Esophagus (tissue), 2 donors: ENCODE data around the gene TENM4. TPM values are rescaled to one million over a fixed set of nuclear protein-coding genes. Genes with fewer than 3 reads are reported as not detected.

Source experiments
- H3K27ac ChIP-seq, 2 donors: one replicate each; pipeline ENCODE4 v1.5.1; 2013; ENCODE audit warnings: low read depth in 2 of 2, mild to moderate bottlenecking in 2 of 2, inconsistent platforms in 1 of 2, low read length in 1 of 2, moderate library complexity in 1 of 2
- H3K27me3 ChIP-seq, 2 donors: one replicate each; pipeline ENCODE4 v1.6.1; 2013; ENCODE audit warnings: low read length in 2 of 2, control low read depth in 1 of 2, mild to moderate bottlenecking in 1 of 2; ENCODE audit not compliant: insufficient read depth in 2 of 2, control insufficient read depth in 1 of 2
- H3K36me3 ChIP-seq, 2 donors: one replicate each; pipeline ENCODE4 v1.6.1; 2013; ENCODE audit warnings: low read length in 1 of 2; ENCODE audit not compliant: control insufficient read depth in 2 of 2, insufficient read depth in 2 of 2
- H3K4me1 ChIP-seq, 2 donors: one replicate each; pipeline ENCODE4 v1.6.1; 2013; ENCODE audit warnings: low read length in 1 of 2; ENCODE audit not compliant: control insufficient read depth in 2 of 2, insufficient read depth in 2 of 2
- H3K4me3 ChIP-seq, 2 donors: one replicate each; pipeline ENCODE4 v1.5.1; 2013; ENCODE audit warnings: low read length in 2 of 2, mild to moderate bottlenecking in 2 of 2, low read depth in 1 of 2, moderate library complexity in 1 of 2
- H3K9me3 ChIP-seq, 2 donors: one replicate each; pipeline ENCODE4 v1.6.1; 2013; ENCODE audit warnings: mild to moderate bottlenecking in 2 of 2, low read depth in 1 of 2, low read length in 1 of 2, moderate library complexity in 1 of 2; ENCODE audit not compliant: control insufficient read depth in 2 of 2, insufficient read depth in 1 of 2
- WGBS, 2 donors: extraction: QIAGEN DNeasy Blood & Tissue Kit; methylation state at CpG; one replicate each; pipeline ENCODE4 v1.1.7; 2013; 5-methylcytosine and 5-hydroxymethylcytosine counted together
- polyA plus RNA-seq, 2 donors: library from polyadenylated mRNA; stranded (reverse); fragments of 200-250 nt; gene quantifications; one replicate each; pipeline ENCODE4 v1.2.3, GENCODE V29; 2013
- donor health status: healthy with polysubstance abuse.
- donor health status: Bipolar disorder and iron deficiency.

The TENM4 gene
- polyA plus RNA-seq, 2 donors, result 1.3 to 4.1 TPM

GRCh38 chr11:78878631-78879030 lies 562.2 kb downstream of the TENM4 start:
- H3K4me3 ChIP-seq, result no peak overlapping the region
- WGBS, 2 donors, result 69 to 70% methylated on average over 2 of the region's 2 CpGs
- no peaks in the 10 kb centered on the region for H3K27me3 ChIP-seq
- H3K4me1 ChIP-seq, result no peaks in the 10 kb centered on the region
- H3K36me3 ChIP-seq, result no peaks in the 10 kb centered on the region
- H3K9me3 ChIP-seq, result peaks cover 0 to 4% of the 10 kb centered on the region in 2 donors
- H3K27ac ChIP-seq, result no peak overlapping the region

GRCh38 chr11:78876676-78877075 lies 564.2 kb downstream of the TENM4 start:
- no peaks in the 10 kb centered on the region for H3K27me3 ChIP-seq
- 49 to 59% methylated on average over 3 of the region's 3 CpGs for WGBS, 2 donors
- no peak overlapping the region for H3K27ac ChIP-seq
- no peak overlapping the region for H3K4me3 ChIP-seq
- no peaks in the 10 kb centered on the region for H3K36me3 ChIP-seq
- peaks cover 0 to 4% of the 10 kb centered on the region in 2 donors for H3K9me3 ChIP-seq
- H3K4me1 ChIP-seq, result no peaks in the 10 kb centered on the region

DNA sequence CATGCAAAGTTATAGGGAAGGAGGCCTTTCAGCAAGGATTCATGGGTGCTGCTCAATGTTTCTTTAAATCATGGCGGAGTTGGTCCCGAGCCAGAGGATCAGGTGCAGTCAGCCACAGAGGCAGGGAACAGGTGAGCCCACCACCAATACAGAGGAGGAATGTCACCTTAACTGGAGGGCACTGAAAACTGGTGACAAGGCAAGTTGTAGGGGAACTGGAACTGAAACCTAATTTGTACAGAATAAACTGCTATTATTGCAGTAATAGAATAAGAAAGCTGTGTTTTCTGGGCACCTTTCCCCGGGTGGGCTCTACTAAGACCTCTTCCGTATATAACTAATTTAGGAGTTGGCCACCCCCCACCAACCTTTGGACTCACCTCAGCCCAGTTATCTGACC lies 570.2 kb downstream of the TENM4 start:
- Histone ChIP-seq H3K4me3 (no peak overlapping the region), H3K27ac (no peak overlapping the region), H3K27me3 (no peaks in the 10 kb centered on the region), H3K4me1 (no peaks in the 10 kb centered on the region), H3K9me3 (no peaks in the 10 kb centered on the region), H3K36me3 (no peaks in the 10 kb centered on the region)
- 81 to 86% methylated on average over 4 of the region's 4 CpGs for WGBS, 2 donors

- Histone ChIP-seq H3K27ac (no peak overlapping the region), H3K9me3 (no peaks in the 10 kb centered on the region), H3K27me3 (no peaks in the 10 kb centered on the region), H3K36me3 (no peaks in the 10 kb centered on the region), H3K4me3 (no peak overlapping the region), H3K4me1 (no peaks in the 10 kb centered on the region)
- WGBS, 2 donors, result 46 to 51% methylated on average over 3 of the region's 3 CpGs
Observed at GRCh38 chr11:78869293-78869692, 571.5 kb downstream of the TENM4 start.

DNA sequence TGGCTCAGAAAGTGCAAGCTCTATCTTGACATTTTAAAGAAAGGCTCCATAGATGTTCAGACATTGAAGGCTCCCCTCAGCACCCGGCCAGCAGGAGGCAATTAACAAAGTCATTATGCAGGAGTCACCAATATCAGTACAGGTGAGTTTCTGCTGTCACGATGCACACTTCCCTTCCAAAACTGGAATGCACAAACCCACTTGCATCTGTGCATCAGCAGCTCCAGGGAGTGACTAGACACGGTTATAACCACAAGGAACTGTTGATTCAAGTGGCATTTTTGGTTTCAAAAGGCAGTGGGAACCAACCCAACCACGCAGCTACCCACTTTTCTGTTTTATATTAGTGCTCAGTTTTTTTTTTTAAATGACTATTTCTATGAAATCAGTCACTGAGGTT lies 572.3 kb downstream of the TENM4 start:
- Histone ChIP-seq H3K4me1 (no peaks in the 10 kb centered on the region), H3K9me3 (no peaks in the 10 kb centered on the region)
- 54 to 55% methylated on average over 4 of the region's 4 CpGs for WGBS, 2 donors

GRCh38 chr11:78860720-78861422 lies 580.0 kb downstream of the TENM4 start:
- Histone ChIP-seq H3K4me3 (no peak overlapping the region), H3K27ac (no peak overlapping the region)
- 78 to 81% methylated on average over 5 of the region's 5 CpGs for WGBS, 2 donors

More for the DNA sequence above, 572.3 kb downstream of the TENM4 start:
- Histone ChIP-seq H3K27me3 (no peaks in the 10 kb centered on the region), H3K4me3 (no peak overlapping the region), H3K36me3 (no peaks in the 10 kb centered on the region), H3K27ac (no peak overlapping the region)

DNA sequence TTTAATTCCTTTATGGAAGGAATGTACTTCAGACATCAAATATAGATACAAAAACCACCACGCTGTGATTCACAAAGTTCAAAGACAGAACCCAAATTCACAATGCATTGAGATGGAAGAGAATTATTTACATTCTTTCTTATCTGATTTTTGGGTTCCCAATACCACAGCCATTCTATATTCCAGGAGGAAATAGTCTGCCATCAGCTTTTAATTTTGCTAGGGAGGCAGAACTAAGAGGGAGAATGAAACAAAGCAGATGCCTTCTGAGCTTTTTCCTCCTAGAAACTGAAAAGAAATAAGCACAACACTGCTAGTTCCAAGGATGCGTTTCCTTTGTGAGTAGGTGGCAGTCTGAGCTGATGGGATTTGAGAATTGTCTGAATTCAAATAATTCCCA lies 583.1 kb downstream of the TENM4 start:
- Histone ChIP-seq H3K36me3 (no peaks in the 10 kb centered on the region), H3K4me3 (no peak overlapping the region), H3K27me3 (no peaks in the 10 kb centered on the region), H3K27ac (no peak overlapping the region), H3K9me3 (no peaks in the 10 kb centered on the region), H3K4me1 (no peaks in the 10 kb centered on the region)
- 81 to 82% methylated on average over 2 of the region's 2 CpGs for WGBS, 2 donors

More at GRCh38 chr11:78860720-78861422, 580.0 kb downstream of the TENM4 start:
- no peaks in the 10 kb centered on the region for H3K36me3 ChIP-seq
- no peaks in the 10 kb centered on the region for H3K9me3 ChIP-seq
- H3K27me3 ChIP-seq, result no peaks in the 10 kb centered on the region
- H3K4me1 ChIP-seq, result no peaks in the 10 kb centered on the region

DNA sequence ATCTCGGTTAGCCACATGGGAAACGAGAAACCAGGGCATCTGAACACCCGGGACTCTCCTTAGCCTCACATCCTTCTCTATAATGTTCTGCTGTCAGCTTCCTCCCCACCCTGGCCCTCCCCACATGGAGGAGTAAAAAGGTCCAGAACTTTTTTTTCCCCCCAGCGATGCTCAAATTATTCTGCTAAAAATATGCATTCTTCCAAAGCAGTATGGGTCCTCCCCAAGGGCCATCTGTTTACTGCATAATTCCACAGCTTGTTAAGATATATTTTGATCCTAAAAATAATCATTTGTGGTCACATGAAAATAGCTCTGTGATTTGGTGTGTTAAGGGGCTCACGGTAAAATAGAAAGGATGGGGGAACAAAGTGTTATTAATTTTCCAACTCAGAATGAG lies 584.6 kb downstream of the TENM4 start:
- no peak overlapping the region for H3K4me3 ChIP-seq
- H3K9me3 ChIP-seq, result no peaks in the 10 kb centered on the region
- H3K36me3 ChIP-seq, result no peaks in the 10 kb centered on the region
- peaks cover 0 to 3% of the 10 kb centered on the region in 2 donors for H3K4me1 ChIP-seq
- WGBS, 2 donors, result 76 to 81% methylated on average over 5 of the region's 5 CpGs
- H3K27me3 ChIP-seq, result no peaks in the 10 kb centered on the region
- no peak overlapping the region for H3K27ac ChIP-seq

GRCh38 chr11:78855116-78855515 lies 585.7 kb downstream of the TENM4 start:
- Histone ChIP-seq H3K27me3 (no peaks in the 10 kb centered on the region), H3K27ac (no peak overlapping the region), H3K4me3 (no peak overlapping the region)

DNA sequence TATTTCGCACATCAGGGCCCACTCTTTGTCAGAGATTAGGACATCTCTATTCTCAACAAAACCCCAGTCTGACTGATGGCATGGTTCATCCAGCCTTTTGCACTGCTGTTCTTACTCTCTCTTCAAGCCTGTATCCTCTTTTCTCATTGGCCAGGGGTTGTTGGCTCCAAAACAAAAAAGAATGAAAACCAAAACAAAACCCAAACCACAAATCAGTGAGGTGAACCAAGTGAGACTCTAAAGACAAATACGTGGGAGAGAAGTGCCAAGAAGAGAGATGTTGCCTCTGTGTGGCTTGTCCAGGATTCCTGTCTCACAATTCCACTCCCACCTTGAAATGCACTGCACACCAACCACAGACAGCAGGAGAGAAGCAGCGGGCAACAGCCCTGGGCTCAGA lies 587.3 kb downstream of the TENM4 start:
- H3K4me1 ChIP-seq, result peaks cover 0 to 3% of the 10 kb centered on the region in 2 donors
- no peaks in the 10 kb centered on the region for H3K36me3 ChIP-seq
- 90 to 91% methylated on average over 3 of the region's 3 CpGs for WGBS, 2 donors
- H3K27me3 ChIP-seq, result no peaks in the 10 kb centered on the region
- H3K27ac ChIP-seq, result no peak overlapping the region
- H3K9me3 ChIP-seq, result no peaks in the 10 kb centered on the region
- no peak overlapping the region for H3K4me3 ChIP-seq

More at GRCh38 chr11:78855116-78855515, 585.7 kb downstream of the TENM4 start:
- H3K36me3 ChIP-seq, result no peaks in the 10 kb centered on the region
- H3K9me3 ChIP-seq, result no peaks in the 10 kb centered on the region
- peaks cover 0 to 3% of the 10 kb centered on the region in 2 donors for H3K4me1 ChIP-seq
